HepG2 (cell line): ENCODE results near the gene FASTK. TPM values are rescaled to one million over a fixed set of nuclear protein-coding genes. Genes with fewer than 3 reads are reported as not detected.

Source experiments
- KMT2A ChIP-seq: sonication (generic); formaldehyde crosslinking; IDR thresholded peaks from 2 replicates; pipeline ENCODE4 v1.4.0; 2020; ENCODE audit warnings: missing genetic modification reagents
- NFYB ChIP-seq: sonication (generic); formaldehyde crosslinking; IDR thresholded peaks from 2 replicates; pipeline ENCODE4 v1.4.0; 2020; ENCODE audit warnings: missing genetic modification reagents
- ZNF17 ChIP-seq: sonication (generic); formaldehyde crosslinking; IDR thresholded peaks from 2 replicates; pipeline ENCODE4 v1.5.0; 2020; ENCODE audit warnings: mild to moderate bottlenecking, missing genetic modification reagents
- ZNF33B ChIP-seq: sonication (generic); formaldehyde crosslinking; IDR thresholded peaks from 2 replicates; pipeline ENCODE4 v1.5.1; 2020; ENCODE audit warnings: mild to moderate bottlenecking, missing genetic modification reagents
- ZNF546 ChIP-seq: sonication (generic); formaldehyde crosslinking; conservative IDR thresholded peaks from 2 replicates; pipeline ENCODE4 v1.8.1; 2023; ENCODE audit warnings: mild to moderate bottlenecking, missing genetic modification reagents
- polyA plus RNA-seq, 8 experiments: library from polyadenylated mRNA; depleted of rRNA in 3 of 8; stranded (reverse) in 7 of 8; unstranded in 1 of 8; fragments of >200 nt; fragmentation: Illumina TruSeq in 4 of 8; extraction: Trizol in 4 of 8; gene quantifications; 2 replicates each; pipeline versions ENCODE4 v1.2.1 to v1.2.3, GENCODE V29; 2011 to 2016; ENCODE audit warnings: low read depth in 4 of 8, missing spikeins in 1 of 8, mixed read lengths in 1 of 8; ENCODE audit not compliant: insufficient read depth in 1 of 8
- total RNA-seq, 5 experiments: library from RNA; depleted of rRNA; stranded (reverse); fragments of >200 nt; fragmentation: Illumina TruSeq; extraction: Trizol; gene quantifications; 2 replicates each; pipeline ENCODE4 v1.2.3, GENCODE V29; 2016; ENCODE audit warnings: low read depth in 1 of 5
- TF ChIP-seq, protein P1 (sequence below), 2 experiments: fragments of 450-650 bp in 1 of 2; sonication (generic) in 1 of 2; formaldehyde crosslinking in 1 of 2; IDR thresholded peaks; 2 replicates each; pipeline versions ENCODE4 v1.6.1 to v1.8.0; 2016 to 2022; ENCODE audit warnings: antibody characterized with exemption in 1 of 2, mild to moderate bottlenecking in 1 of 2, missing genetic modification reagents in 1 of 2
- TF ChIP-seq, protein P2 (sequence below): sonication (generic); formaldehyde crosslinking; IDR thresholded peaks from 2 replicates; pipeline ENCODE4 v1.8.1; 2023; ENCODE audit warnings: mild to moderate bottlenecking, moderate library complexity, missing genetic modification reagents
- TF ChIP-seq, protein P3 (sequence below): sonication (generic); formaldehyde crosslinking; IDR thresholded peaks from 2 replicates; pipeline ENCODE4 v1.4.0; 2020; ENCODE audit warnings: missing genetic modification reagents
- TF ChIP-seq, protein P4 (sequence below): sonication (generic); formaldehyde crosslinking; IDR thresholded peaks from 2 replicates; pipeline ENCODE4 v1.5.0; 2020; ENCODE audit warnings: missing genetic modification reagents
- TF ChIP-seq, protein P5 (sequence below): sonication (generic); formaldehyde crosslinking; IDR thresholded peaks from 2 replicates; pipeline ENCODE4 v1.4.0; 2020; ENCODE audit warnings: mild to moderate bottlenecking, missing genetic modification reagents

Gene FASTK
- total and polyA plus RNA-seq, 2 of the 13 experiments (the other 11 are each of a cell fraction or from before 2014, with no cell fraction given) = 52.9 to 55.7 TPM

DNA sequence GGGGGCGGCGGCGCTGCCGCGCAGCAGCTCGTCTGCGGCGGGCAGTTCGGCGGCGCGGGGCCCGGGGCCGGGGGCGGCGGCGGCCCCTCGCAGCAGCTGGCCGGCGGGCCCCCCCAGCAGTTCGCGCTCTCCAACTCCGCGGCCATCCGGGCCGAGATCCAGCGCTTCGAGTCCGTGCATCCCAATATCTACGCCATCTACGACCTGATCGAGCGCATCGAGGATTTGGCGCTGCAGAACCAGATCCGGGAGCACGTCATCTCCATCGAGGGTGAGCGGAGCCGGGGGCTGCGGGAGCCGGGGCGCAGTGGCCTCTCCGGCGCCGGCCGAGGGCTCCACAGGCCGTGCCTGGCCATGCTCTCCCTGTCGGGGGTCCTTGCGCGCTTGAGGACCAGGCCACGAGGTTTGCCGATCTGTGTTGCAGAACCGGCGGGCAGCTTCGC, 6.2 kb upstream of the FASTK start (continued):
- TF ChIP-seq, protein P1, sequence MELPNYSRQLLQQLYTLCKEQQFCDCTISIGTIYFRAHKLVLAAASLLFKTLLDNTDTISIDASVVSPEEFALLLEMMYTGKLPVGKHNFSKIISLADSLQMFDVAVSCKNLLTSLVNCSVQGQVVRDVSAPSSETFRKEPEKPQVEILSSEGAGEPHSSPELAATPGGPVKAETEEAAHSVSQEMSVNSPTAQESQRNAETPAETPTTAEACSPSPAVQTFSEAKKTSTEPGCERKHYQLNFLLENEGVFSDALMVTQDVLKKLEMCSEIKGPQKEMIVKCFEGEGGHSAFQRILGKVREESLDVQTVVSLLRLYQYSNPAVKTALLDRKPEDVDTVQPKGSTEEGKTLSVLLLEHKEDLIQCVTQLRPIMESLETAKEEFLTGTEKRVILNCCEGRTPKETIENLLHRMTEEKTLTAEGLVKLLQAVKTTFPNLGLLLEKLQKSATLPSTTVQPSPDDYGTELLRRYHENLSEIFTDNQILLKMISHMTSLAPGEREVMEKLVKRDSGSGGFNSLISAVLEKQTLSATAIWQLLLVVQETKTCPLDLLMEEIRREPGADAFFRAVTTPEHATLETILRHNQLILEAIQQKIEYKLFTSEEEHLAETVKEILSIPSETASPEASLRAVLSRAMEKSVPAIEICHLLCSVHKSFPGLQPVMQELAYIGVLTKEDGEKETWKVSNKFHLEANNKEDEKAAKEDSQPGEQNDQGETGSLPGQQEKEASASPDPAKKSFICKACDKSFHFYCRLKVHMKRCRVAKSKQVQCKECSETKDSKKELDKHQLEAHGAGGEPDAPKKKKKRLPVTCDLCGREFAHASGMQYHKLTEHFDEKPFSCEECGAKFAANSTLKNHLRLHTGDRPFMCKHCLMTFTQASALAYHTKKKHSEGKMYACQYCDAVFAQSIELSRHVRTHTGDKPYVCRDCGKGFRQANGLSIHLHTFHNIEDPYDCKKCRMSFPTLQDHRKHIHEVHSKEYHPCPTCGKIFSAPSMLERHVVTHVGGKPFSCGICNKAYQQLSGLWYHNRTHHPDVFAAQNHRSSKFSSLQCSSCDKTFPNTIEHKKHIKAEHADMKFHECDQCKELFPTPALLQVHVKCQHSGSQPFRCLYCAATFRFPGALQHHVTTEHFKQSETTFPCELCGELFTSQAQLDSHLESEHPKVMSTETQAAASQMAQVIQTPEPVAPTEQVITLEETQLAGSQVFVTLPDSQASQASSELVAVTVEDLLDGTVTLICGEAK (IDR thresholded peaks at IDR 0.05) = no peak
- TF ChIP-seq, protein P1 (CRISPR knock-in tag; IDR thresholded peaks at IDR 0.05) = no peak
- no peak for TF ChIP-seq KMT2A
- TF ChIP-seq ZNF546 = no peak
- no peak for TF ChIP-seq ZNF33B (CRISPR knock-in tag)
- no peak for TF ChIP-seq ZNF17 (CRISPR knock-in tag)
- TF ChIP-seq, protein P2, sequence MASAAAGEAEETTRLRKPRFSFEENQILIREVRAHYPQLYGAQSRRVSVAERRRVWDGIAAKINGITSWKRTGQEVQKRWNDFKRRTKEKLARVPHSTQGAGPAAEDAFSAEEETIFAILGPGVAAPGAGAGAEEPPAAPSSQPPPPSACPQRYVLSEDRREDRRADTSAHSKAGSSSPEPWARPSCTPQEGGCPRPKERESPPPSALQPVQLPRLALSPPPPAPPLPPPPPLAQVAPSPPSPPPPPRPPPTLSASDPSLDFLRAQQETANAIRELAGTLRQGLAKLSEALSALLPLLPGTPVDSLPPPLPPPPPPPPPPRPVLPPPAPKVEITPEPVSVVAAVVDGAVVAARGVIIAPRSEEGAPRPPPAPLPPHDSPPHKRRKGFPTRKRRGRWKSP (CRISPR knock-in tag) = no peak
- TF ChIP-seq, protein P3, sequence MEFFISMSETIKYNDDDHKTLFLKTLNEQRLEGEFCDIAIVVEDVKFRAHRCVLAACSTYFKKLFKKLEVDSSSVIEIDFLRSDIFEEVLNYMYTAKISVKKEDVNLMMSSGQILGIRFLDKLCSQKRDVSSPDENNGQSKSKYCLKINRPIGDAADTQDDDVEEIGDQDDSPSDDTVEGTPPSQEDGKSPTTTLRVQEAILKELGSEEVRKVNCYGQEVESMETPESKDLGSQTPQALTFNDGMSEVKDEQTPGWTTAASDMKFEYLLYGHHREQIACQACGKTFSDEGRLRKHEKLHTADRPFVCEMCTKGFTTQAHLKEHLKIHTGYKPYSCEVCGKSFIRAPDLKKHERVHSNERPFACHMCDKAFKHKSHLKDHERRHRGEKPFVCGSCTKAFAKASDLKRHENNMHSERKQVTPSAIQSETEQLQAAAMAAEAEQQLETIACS = no peak
- TF ChIP-seq, protein P4, sequence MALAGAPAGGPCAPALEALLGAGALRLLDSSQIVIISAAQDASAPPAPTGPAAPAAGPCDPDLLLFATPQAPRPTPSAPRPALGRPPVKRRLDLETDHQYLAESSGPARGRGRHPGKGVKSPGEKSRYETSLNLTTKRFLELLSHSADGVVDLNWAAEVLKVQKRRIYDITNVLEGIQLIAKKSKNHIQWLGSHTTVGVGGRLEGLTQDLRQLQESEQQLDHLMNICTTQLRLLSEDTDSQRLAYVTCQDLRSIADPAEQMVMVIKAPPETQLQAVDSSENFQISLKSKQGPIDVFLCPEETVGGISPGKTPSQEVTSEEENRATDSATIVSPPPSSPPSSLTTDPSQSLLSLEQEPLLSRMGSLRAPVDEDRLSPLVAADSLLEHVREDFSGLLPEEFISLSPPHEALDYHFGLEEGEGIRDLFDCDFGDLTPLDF = no peak
- TF ChIP-seq, protein P5, sequence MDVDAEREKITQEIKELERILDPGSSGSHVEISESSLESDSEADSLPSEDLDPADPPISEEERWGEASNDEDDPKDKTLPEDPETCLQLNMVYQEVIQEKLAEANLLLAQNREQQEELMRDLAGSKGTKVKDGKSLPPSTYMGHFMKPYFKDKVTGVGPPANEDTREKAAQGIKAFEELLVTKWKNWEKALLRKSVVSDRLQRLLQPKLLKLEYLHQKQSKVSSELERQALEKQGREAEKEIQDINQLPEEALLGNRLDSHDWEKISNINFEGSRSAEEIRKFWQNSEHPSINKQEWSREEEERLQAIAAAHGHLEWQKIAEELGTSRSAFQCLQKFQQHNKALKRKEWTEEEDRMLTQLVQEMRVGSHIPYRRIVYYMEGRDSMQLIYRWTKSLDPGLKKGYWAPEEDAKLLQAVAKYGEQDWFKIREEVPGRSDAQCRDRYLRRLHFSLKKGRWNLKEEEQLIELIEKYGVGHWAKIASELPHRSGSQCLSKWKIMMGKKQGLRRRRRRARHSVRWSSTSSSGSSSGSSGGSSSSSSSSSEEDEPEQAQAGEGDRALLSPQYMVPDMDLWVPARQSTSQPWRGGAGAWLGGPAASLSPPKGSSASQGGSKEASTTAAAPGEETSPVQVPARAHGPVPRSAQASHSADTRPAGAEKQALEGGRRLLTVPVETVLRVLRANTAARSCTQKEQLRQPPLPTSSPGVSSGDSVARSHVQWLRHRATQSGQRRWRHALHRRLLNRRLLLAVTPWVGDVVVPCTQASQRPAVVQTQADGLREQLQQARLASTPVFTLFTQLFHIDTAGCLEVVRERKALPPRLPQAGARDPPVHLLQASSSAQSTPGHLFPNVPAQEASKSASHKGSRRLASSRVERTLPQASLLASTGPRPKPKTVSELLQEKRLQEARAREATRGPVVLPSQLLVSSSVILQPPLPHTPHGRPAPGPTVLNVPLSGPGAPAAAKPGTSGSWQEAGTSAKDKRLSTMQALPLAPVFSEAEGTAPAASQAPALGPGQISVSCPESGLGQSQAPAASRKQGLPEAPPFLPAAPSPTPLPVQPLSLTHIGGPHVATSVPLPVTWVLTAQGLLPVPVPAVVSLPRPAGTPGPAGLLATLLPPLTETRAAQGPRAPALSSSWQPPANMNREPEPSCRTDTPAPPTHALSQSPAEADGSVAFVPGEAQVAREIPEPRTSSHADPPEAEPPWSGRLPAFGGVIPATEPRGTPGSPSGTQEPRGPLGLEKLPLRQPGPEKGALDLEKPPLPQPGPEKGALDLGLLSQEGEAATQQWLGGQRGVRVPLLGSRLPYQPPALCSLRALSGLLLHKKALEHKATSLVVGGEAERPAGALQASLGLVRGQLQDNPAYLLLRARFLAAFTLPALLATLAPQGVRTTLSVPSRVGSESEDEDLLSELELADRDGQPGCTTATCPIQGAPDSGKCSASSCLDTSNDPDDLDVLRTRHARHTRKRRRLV (CRISPR knock-in tag) = no peak
- TF ChIP-seq NFYB = no peak
